ENCODE results near the gene REM2.

DNA sequence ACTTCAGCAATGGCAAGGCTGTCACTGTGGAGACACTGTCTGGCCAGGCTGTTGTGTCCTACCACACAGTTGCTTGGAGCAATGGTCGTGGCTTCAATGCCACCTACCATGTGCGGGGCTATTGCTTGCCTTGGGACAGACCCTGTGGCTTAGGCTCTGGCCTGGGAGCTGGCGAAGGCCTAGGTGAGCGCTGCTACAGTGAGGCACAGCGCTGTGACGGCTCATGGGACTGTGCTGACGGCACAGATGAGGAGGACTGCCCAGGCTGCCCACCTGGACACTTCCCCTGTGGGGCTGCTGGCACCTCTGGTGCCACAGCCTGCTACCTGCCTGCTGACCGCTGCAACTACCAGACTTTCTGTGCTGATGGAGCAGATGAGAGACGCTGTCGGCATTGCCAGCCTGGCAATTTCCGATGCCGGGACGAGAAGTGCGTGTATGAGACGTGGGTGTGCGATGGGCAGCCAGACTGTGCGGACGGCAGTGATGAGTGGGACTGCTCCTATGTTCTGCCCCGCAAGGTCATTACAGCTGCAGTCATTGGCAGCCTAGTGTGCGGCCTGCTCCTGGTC, 7.2 kb upstream of the REM2 start:
- TF ChIP-seq, protein P1, sequence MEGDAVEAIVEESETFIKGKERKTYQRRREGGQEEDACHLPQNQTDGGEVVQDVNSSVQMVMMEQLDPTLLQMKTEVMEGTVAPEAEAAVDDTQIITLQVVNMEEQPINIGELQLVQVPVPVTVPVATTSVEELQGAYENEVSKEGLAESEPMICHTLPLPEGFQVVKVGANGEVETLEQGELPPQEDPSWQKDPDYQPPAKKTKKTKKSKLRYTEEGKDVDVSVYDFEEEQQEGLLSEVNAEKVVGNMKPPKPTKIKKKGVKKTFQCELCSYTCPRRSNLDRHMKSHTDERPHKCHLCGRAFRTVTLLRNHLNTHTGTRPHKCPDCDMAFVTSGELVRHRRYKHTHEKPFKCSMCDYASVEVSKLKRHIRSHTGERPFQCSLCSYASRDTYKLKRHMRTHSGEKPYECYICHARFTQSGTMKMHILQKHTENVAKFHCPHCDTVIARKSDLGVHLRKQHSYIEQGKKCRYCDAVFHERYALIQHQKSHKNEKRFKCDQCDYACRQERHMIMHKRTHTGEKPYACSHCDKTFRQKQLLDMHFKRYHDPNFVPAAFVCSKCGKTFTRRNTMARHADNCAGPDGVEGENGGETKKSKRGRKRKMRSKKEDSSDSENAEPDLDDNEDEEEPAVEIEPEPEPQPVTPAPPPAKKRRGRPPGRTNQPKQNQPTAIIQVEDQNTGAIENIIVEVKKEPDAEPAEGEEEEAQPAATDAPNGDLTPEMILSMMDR (IDR thresholded peaks at IDR 0.05): no peak
- no peak for TF ChIP-seq EP300 (IDR thresholded peaks at IDR 0.05)
